ENCODE results near the gene LIN9.
"Not testable (repeated sequence)": the region's sequence is repeated elsewhere in the genome, so short reads cannot be mapped to it uniquely, and the experiment has no call there.

Gene LIN9

GRCh38 chr1:226268421-226269124 is 40.4 kb downstream of the LIN9 start:
- DNase-seq: no peak

DNA sequence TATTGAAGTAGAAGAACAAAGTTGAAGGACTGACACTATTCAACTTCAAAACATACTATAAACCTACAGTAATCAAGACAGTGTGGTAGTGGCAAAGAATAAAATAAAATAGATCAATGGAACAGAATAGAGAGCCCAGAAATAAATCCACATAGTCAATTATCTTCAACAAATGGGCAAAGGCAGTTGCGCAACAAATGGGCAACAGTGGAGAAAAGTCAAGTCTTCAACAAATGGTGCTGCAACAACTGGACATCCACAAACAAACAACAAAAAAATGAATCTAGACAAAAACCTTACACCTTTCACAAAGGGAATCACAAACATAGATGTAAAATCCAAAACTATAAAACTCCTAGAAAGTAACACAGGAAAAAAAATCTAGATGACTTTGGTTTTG is 47.1 kb downstream of the LIN9 start:
- DNase-seq: no peak

- DNase-seq: no peak
Measured at GRCh38 chr1:226255380-226255779, 53.6 kb downstream of the LIN9 start.

DNA sequence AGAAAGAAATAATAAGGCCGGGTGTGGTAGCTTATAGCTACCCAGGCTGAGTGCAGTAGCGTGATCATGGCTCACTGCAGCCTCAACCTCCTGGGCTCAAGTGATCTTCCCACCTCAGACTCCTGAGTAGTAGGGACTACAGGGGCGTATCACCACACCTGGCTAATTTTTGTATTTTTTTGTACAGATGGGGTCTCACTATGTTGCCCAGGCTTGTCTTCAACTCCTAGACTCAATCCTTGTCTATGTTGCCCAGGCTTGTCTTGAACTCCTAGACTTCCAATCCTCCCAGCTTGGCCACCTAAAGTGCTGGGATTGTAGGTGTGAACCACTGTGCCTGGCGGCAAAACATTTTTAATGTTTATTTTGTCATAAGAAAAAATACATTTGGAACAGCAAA is 55.0 kb downstream of the LIN9 start:
- no peak for DNase-seq

DNA sequence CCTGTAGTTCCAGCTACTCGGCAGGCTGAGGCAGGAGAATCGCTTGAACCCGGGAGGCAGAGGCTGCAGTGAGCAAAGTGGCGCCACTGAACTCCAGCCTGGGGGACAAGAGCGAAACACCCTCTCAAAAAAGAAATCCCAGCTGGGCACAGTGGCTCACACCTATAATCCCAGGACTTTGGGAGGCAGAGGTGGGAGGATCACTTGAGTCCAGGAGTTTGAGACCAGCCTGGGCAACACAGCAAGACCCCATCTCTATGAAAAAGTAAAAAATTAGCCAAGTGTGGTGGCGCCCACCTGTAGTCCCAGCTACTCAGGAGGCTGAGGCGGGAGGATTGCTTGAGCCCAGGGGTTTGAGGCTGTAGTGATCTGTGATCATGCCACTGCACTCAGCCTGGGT is 56.1 kb downstream of the LIN9 start:
- DNase-seq: not testable (repeated sequence)

DNA sequence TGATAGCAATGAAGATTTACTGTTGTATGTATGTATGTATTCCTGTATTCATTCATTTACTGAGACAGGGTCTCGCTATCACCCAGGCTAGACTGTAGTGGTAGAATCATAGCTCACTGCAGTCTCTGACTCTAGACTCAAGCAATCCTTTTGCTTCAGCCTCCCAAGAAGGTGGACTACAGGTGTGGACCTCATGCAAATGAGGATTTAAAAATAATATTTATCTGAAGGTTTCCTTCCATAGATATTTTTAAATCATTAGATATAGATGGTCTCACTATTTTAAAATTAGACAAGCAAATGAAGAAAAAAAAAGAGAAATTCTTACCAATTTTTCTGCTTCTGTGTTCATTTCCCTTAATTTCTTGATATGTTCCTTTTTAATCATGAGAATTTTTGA is 58.5 kb downstream of the LIN9 start:
- no peak for DNase-seq

GRCh38 chr1:226248796-226249195 is 60.2 kb downstream of the LIN9 start:
- no peak for DNase-seq

GRCh38 chr1:226248091-226248490 is 60.9 kb downstream of the LIN9 start:
- DNase-seq: no peak

DNA sequence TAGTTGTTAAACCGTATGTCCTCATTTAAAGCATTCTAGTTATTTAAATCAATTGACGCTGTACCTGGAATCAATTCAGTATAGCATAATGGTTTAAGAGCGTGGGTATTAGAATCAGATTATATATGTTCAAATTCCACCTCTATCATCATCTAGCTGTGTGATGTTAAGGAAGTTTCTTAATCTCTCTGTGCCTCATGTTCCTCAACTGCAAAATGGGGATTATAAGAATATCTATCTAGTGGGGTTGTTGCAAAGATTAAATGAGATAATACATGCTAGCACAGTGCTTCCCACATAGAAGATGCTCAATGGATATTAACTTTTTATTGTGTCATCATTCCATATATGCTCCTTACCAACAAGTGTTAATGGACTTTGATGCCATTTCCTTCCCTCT is 69.5 kb downstream of the LIN9 start:
- no peak for DNase-seq

DNA sequence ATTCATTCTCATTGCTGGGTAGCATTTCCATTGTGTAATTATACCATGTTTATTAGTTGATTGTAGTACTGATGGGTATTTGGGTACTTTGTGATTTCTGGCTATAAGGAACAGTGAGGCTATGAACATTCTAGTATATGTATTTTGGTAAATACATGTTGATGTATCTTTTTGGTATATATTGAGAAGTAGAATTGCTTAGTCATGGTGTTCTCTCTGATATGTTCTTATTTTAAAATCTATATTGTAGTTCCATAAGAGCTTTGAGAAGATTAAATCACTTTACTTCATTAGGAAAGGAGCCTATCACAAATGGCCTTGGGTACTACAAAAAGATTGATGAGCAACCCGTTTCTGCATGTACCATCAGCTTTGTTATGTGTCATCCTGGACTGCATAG is 72.1 kb downstream of the LIN9 start:
- DNase-seq: no peak

DNA sequence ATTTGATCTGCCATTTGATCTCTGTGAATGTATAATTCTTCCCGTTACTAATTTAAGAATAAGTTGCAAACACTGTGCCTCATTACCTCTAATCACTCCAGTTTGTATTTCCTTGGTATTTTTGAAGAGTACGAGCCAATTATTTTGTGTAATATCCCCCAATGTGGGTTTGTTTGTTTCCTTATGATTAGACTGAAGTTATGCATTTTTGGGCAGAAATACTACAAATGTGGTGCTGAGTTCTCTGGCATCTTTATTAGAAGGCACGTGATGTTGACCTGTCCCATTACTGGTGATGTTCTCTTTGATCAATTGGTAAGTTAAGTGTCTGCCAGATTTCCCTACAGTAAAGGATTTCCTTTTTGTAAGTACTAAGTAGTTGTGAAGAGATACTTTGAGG is 75.2 kb downstream of the LIN9 start:
- no peak for DNase-seq

DNA sequence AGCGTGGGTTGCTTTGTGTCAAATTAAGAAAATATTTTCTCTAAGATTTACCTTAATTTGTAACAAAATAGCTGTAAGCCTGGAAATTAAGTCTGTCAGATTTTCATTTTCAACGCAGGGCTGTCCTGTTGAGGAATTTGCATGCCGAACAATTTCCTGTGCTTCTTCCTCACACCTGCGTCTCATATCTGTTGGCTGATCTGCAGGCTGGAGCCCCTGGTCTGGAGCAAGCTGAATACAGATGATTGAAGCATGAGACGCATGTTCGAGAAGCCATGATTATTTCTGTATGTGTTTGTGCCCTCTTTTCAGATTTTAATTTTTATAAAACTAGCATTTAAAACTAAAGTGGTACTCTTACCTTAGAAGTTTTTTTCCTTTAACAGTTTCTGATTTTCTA is 75.7 kb downstream of the LIN9 start:
- DNase-seq: no peak

DNA sequence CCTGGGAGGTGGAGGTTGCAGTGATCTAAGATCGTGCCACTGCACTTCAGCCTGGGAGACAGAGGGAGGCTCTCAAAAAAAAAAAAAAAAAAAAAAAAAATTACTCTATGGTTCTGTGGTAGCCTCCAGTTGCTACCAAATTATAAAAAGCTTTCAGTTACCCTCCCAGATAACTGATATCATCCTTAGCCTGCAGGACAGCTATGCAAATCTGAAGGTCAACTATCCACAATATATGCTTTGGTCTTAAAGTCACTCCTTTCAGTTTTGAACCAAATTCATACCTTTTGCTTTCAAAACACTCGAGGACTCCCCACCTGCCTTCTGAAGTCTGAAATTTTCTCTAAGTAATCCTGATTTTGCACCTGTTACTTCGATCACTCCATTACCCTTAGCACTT is 82.4 kb downstream of the LIN9 start:
- no peak for DNase-seq

DNA sequence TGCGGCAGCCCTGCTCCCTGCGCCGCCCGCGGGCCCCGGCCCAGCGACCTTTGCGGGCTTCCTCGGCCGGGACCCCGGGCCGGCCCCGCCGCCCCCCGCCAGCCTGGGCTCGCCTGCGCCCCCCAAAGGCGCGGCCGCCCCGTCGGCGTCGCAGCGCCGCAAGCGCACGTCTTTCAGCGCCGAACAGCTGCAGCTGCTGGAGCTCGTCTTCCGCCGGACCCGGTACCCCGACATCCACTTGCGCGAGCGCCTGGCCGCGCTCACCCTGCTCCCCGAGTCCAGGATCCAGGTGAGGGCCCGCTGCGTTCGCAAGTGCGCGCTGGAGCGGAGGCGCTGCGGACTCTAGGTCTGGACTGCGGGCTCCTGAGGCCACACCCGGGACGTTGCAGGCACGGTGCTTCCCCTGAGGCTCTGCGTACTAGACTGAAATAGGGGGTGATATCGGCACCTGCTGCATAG is 85.1 kb downstream of the LIN9 start:
- no peak for DNase-seq

DNA sequence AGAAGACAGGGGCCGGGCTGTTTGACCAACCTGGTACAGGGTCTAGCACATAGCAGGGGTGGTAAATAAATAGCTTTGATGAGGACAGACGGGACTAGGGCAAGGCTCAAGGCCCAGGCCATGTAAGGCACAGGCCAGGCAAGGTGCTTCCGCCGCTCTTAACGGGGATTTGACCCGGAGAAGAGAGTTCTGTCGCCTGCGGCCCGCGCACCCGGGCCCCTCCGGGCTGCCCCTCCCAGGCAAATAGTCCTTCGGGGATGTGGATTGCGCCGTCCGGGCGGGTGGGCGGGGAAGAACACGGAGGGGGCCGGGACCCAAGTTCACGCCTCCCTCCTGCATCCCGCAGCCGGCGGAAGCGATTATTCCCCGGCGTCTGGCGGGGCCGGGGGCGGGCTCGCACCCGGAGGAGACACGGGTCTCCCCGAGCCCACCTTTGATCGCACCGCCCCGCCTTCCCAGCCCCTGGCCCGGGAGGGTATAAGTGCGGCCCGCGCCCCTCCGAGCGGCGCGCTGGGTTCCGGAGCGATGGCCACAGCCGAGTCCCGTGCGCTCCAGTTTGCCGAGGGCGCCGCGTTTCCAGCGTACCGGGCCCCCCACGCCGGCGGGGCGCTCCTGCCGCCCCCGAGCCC is 85.7 kb downstream of the LIN9 start, which contains the start of gene MIXL1:
Gene MIXL1 (plus strand): TSS at position 508 of the 629 bp plus-strand sequence. CDS start 18 bp downstream, at position 526.
- no peak for DNase-seq

DNA sequence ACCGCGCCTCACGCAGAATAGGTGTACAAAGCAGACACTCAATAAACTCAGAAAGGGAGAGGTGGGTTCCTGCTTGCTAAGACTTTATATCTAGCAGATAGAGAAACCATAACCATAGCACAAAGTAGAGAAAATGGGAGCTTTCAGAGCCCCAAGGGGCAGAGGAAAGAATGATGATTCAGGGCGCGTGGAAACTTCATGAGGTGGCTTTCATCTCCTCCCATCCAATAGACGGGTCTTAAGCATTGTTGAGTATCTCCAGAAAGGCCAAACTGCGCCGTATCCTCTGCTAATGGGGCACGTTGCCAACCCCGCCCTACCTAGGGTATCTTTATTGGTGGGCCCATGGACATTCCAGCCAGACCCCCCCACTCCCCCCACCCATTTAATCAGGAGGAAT is 86.3 kb downstream of the LIN9 start:
- no peak for DNase-seq

DNA sequence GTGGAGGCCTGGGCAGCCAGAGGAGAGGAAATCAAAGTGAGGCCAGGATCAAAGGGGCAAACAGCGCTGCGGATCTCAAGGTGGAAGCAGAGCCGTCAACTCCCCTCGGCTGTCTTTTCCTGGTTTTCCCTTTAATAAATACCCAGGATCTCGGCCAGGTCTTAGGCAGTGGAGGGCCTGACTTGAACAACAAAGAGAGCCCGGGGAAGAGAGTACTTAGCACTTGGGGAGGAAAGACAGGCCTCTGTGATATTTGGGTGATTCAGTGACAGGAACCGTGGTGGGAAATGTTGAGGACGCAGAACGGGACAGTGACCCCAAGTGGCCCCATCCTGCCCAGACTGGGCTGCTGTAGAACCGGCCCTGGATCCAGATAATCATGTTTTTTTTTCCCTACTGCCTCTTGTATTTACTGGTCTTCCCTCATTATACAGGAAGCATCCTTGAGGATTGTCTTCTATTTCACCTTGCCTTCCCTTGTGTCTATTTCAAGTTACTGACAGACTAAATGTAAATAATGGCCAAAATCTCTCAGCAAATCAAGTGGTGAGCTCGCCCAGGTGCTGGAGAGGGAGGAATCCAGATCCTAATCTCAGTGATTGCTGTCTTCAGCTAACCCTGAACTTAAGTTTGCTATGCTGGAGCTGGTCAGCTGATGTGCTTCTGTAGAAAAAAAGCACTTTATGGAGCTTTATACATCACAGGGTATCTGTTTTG is 88.3 kb downstream of the LIN9 start:
- no peak for DNase-seq

- DNase-seq: no peak
Measured at GRCh38 chr1:226217273-226217672, 91.7 kb downstream of the LIN9 start.

DNA sequence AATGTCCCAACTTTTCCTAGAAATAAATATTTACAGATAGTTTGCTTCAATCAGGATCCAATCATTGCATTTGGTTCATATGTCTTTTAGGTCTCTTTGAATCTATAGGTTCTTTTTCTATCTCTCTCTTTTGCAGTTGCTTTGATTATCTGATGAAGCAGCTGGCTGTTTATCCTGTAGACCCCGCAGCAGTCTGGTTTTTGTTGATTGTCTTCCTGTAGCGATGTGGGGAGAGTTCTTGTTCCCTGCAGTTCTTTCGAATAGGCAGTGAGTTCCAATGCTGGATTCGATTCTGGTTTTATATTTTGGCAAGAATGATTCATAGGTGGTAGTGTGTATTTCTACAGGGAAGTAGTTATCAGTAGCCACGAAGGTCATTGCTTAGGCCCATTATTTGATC is 92.9 kb downstream of the LIN9 start:
- no peak for DNase-seq

- DNase-seq: no peak
Measured at GRCh38 chr1:226215239-226215638, 93.7 kb downstream of the LIN9 start.

DNA sequence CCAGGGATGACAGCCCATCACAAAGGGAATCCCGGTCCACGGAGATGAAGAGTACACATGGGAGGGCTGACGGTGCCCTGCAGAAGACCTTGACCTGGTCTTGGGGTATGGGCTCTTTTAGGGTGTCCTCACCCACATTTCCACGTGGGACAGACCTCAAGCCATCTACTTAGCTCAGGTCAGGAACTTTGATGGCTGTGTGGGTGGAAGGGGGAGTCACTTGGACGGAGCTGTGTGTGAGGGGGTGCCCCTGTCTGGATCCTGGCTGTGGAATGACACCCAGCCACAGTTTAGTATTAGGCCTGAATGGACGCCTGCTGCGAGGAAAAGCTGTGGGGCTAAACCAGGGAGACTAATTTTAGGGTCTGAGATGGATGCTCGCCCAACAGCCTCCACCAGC is 96.4 kb downstream of the LIN9 start:
- no peak for DNase-seq

DNA sequence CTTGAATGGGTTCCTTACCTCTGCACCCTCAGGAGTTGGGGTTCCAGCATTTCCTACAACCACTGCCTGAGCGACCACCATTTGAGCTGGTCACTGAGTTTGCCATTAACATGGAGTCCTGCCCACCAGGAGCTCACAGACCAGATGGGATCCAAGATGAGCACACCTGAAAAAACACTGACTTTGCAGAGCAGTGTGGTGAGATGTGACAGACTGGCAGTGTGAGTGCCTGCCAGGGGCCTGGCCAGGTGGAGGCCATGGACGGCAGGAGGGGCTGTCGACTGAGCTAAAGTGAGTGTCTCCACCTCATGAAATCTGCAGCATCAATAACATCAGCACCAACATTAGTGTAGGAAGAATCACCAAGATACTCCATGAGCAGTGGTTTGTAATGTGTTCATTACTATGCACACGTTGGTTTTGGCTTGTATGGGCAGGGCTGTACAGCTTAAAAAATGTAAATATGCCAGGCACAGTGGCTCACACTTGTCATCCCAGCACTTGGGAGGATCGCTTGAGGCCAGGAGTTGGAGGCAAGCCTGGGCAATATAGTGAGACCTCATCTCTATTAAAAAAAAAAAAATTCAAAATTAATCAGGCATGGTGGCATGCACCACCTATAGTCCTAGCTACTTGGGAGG is 97.7 kb downstream of the LIN9 start:
- DNase-seq: no peak

GRCh38 chr1:226210571-226211176 is 98.3 kb downstream of the LIN9 start:
- DNase-seq: no peak

Measured in activated effector memory CD4-positive, alpha-beta T cell treated with Interleukin-2 at 50 U/mL for 16 hours (primary cell).